Nucleus accumbens (tissue), 56 donors: ENCODE results near the gene NDUFC1.
A peak's percentile ranks its signal among the peaks of the same experiment; 100 is the strongest.

Experiments used
- DNase-seq, 56 donors: peaks; one replicate each; lab custom pipeline; 2025; lab: John Stamatoyannopoulos, UW

Gene NDUFC1

GRCh38 chr4:139300431-139301112, 1.7 kb downstream of the NDUFC1 start:
- peak in 9 of 56 donors; percentile 36 to 60 (median 51) for DNase-seq

- DNase-seq, result no peak
These were observed 2.7 kb downstream of the NDUFC1 start for GRCh38 chr4:139299536-139299935.

GRCh38 chr4:139297001-139297410, 5.3 kb downstream of the NDUFC1 start:
- DNase-seq, result no peak

GRCh38 chr4:139295942-139296299, 6.4 kb downstream of the NDUFC1 start:
- DNase-seq, result no peak

GRCh38 chr4:139295206-139295941, 6.9 kb downstream of the NDUFC1 start:
- peak; percentile 19 to 99 (median 92) for DNase-seq

- DNase-seq, result no peak
These were observed 16.0 kb downstream of the NDUFC1 start for GRCh38 chr4:139286186-139286698.

GRCh38 chr4:139282721-139283075, 19.6 kb downstream of the NDUFC1 start:
- no peak for DNase-seq

GRCh38 chr4:139282065-139282720, 20.1 kb downstream of the NDUFC1 start:
- DNase-seq, result no peak

- peak in 25 of 56 donors; percentile 0 to 42 (median 11) for DNase-seq
These were observed 22.3 kb downstream of the NDUFC1 start, which contains the start of gene MGARP for GRCh38 chr4:139279760-139280620. Gene MGARP, minus strand, starts transcription at chr4:139280225. Its CDS starts 67 bp downstream, at chr4:139280158.

GRCh38 chr4:139278912-139279759, 23.1 kb downstream of the NDUFC1 start:
- no peak for DNase-seq

GRCh38 chr4:139278485-139278884, 23.8 kb downstream of the NDUFC1 start:
- no peak for DNase-seq

- peak in 5 of 56 donors; percentile 1 to 32 (median 16) for DNase-seq
These were observed 27.0 kb downstream of the NDUFC1 start for GRCh38 chr4:139275281-139275735.

GRCh38 chr4:139274790-139275189, 27.5 kb downstream of the NDUFC1 start:
- no peak for DNase-seq

- no peak for DNase-seq
These were observed 28.4 kb downstream of the NDUFC1 start for GRCh38 chr4:139273835-139274234.

- DNase-seq, result no peak
These were observed 35.0 kb downstream of the NDUFC1 start for GRCh38 chr4:139267301-139267700.

- peak in 39 of 56 donors; percentile 2 to 46 (median 10) for DNase-seq
These were observed 35.6 kb downstream of the NDUFC1 start for GRCh38 chr4:139266583-139267257.

- no peak for DNase-seq
These were observed 36.1 kb downstream of the NDUFC1 start for GRCh38 chr4:139266208-139266582.

GRCh38 chr4:139265654-139266053, 36.6 kb downstream of the NDUFC1 start:
- DNase-seq, result no peak

GRCh38 chr4:139256349-139256748, 45.9 kb downstream of the NDUFC1 start:
- no peak for DNase-seq
